ENCODE results near the gene ADAM10.

Gene ADAM10

GRCh38 chr15:58584789-58585461 is 164.6 kb downstream of the ADAM10 start:
- no peak overlapping the region for H3K4me3 ChIP-seq (ENCODE audit: low read depth, low read length)

GRCh38 chr15:58583171-58583908 is 166.2 kb downstream of the ADAM10 start:
- H3K4me3 ChIP-seq (ENCODE audit: low read depth, low read length) = no peak overlapping the region

- H3K4me3 ChIP-seq (ENCODE audit: low read depth, low read length) = no peak overlapping the region
Observed at GRCh38 chr15:58582160-58582559, 167.3 kb downstream of the ADAM10 start.

GRCh38 chr15:58576657-58577056 is 172.8 kb downstream of the ADAM10 start:
- H3K4me3 ChIP-seq (ENCODE audit: low read depth, low read length) = no peak overlapping the region

GRCh38 chr15:58575045-58575786 is 174.3 kb downstream of the ADAM10 start:
- no peak overlapping the region for H3K4me3 ChIP-seq (ENCODE audit: low read depth, low read length)

GRCh38 chr15:58574631-58575030 is 174.9 kb downstream of the ADAM10 start:
- H3K4me3 ChIP-seq (ENCODE audit: low read depth, low read length) = no peak overlapping the region

GRCh38 chr15:58573270-58573669 is 176.2 kb downstream of the ADAM10 start:
- H3K4me3 ChIP-seq (ENCODE audit: low read depth, low read length) = no peak overlapping the region

GRCh38 chr15:58572521-58572920 is 177.0 kb downstream of the ADAM10 start:
- no peak overlapping the region for H3K4me3 ChIP-seq (ENCODE audit: low read depth, low read length)

- no peak overlapping the region for H3K4me3 ChIP-seq (ENCODE audit: low read depth, low read length)
Observed at GRCh38 chr15:58571491-58571890, 178.0 kb downstream of the ADAM10 start.

- no peak overlapping the region for H3K4me3 ChIP-seq (ENCODE audit: low read depth, low read length)
Observed at GRCh38 chr15:58569455-58569854, 180.1 kb downstream of the ADAM10 start.

GRCh38 chr15:58568157-58568571 is 181.3 kb downstream of the ADAM10 start:
- no peak overlapping the region for H3K4me3 ChIP-seq (ENCODE audit: low read depth, low read length)

- H3K4me3 ChIP-seq (ENCODE audit: low read depth, low read length) = no peak overlapping the region
Observed at GRCh38 chr15:58566029-58566428, 183.5 kb downstream of the ADAM10 start.

- H3K4me3 ChIP-seq (ENCODE audit: low read depth, low read length) = no peak overlapping the region
Observed at GRCh38 chr15:58565619-58566018, 183.9 kb downstream of the ADAM10 start.

GRCh38 chr15:58564981-58565380 is 184.5 kb downstream of the ADAM10 start:
- H3K4me3 ChIP-seq (ENCODE audit: low read depth, low read length) = no peak overlapping the region

- H3K4me3 ChIP-seq (ENCODE audit: low read depth, low read length) = no peak overlapping the region
Observed at GRCh38 chr15:58562135-58562534, 187.4 kb downstream of the ADAM10 start.

- no peak overlapping the region for H3K4me3 ChIP-seq (ENCODE audit: low read depth, low read length)
Observed at GRCh38 chr15:58561321-58561720, 188.2 kb downstream of the ADAM10 start.

GRCh38 chr15:58559904-58560588 is 189.5 kb downstream of the ADAM10 start:
- no peak overlapping the region for H3K4me3 ChIP-seq (ENCODE audit: low read depth, low read length)

GRCh38 chr15:58558777-58559176 is 190.7 kb downstream of the ADAM10 start:
- no peak overlapping the region for H3K4me3 ChIP-seq (ENCODE audit: low read depth, low read length)

GRCh38 chr15:58556541-58556940 is 193.0 kb downstream of the ADAM10 start:
- no peak overlapping the region for H3K4me3 ChIP-seq (ENCODE audit: low read depth, low read length)

GRCh38 chr15:58556028-58556361 is 193.5 kb downstream of the ADAM10 start:
- H3K4me3 ChIP-seq (ENCODE audit: low read depth, low read length) = no peak overlapping the region
